Mesendoderm (in vitro differentiated cells): ENCODE results near the gene SPTBN1. TPM values are rescaled to one million over a fixed set of nuclear protein-coding genes. Genes with fewer than 3 reads are reported as not detected.

Experiments
- DNase-seq: peaks from one replicate; pipeline ENCODE4 v3.0.0; 2013
- H2AK5ac ChIP-seq: 2 replicates; pipeline ENCODE4 v1.6.1; 2013; ENCODE audit warnings: low read length, inconsistent platforms
- H2BK120ac ChIP-seq: 2 replicates; pipeline ENCODE4 v1.6.1; 2013; ENCODE audit warnings: low read depth, mild to moderate bottlenecking, low read length, moderate library complexity, mixed read lengths
- H2BK15ac ChIP-seq: replicated peaks from 2 replicates; pipeline ENCODE4 v1.6.1; 2013; ENCODE audit warnings: low read depth, mild to moderate bottlenecking, moderate library complexity
- H2BK5ac ChIP-seq: 2 replicates; pipeline ENCODE4 v1.6.1; 2013; ENCODE audit warnings: low read length, inconsistent platforms
- H3K18ac ChIP-seq: 2 replicates; pipeline ENCODE4 v1.6.1; 2013; ENCODE audit warnings: mild to moderate bottlenecking, low read length, mixed read lengths
- H3K23ac ChIP-seq: one replicate; pipeline ENCODE4 v1.6.1; 2013; ENCODE audit warnings: low read length
- H3K27ac ChIP-seq: 2 replicates; pipeline ENCODE4 v1.5.1; 2013; ENCODE audit warnings: low read depth, mild to moderate bottlenecking, inconsistent platforms, low read length, moderate library complexity
- H3K27me3 ChIP-seq: 2 replicates; pipeline ENCODE4 v1.6.1; 2013; ENCODE audit warnings: low read length, control low read depth, mild to moderate bottlenecking, inconsistent platforms; ENCODE audit not compliant: insufficient read depth, poor library complexity
- H3K36me3 ChIP-seq: 2 replicates; pipeline ENCODE4 v1.6.1; 2013; ENCODE audit warnings: low read length, inconsistent platforms; ENCODE audit not compliant: control insufficient read depth, insufficient read depth
- H3K4ac ChIP-seq: one replicate; pipeline ENCODE4 v1.6.1; 2013; ENCODE audit warnings: low read depth, mild to moderate bottlenecking, low read length, moderate library complexity
- H3K4me1 ChIP-seq: 2 replicates; pipeline ENCODE4 v1.6.1; 2013; ENCODE audit warnings: low read depth, low read length, inconsistent platforms; ENCODE audit not compliant: control insufficient read depth
- H3K4me2 ChIP-seq: 2 replicates; pipeline ENCODE4 v1.6.1; 2013; ENCODE audit warnings: low read length
- H3K4me3 ChIP-seq: 2 replicates; pipeline ENCODE4 v1.5.1; 2013; ENCODE audit warnings: mild to moderate bottlenecking, low read length
- H3K56ac ChIP-seq: one replicate; pipeline ENCODE4 v1.6.1; 2013; ENCODE audit warnings: low read length
- H3K79me1 ChIP-seq: 2 replicates; pipeline ENCODE4 v1.6.1; 2013; ENCODE audit warnings: low read length, inconsistent platforms
- H3K79me2 ChIP-seq: 2 replicates; pipeline ENCODE4 v1.6.1; 2013; ENCODE audit warnings: mild to moderate bottlenecking, low read length; ENCODE audit not compliant: control insufficient read depth, insufficient read depth
- H3K9ac ChIP-seq: 2 replicates; pipeline ENCODE4 v1.6.1; 2013; ENCODE audit warnings: low read length, inconsistent platforms
- H4K5ac ChIP-seq: one replicate; pipeline ENCODE4 v1.6.1; 2013; ENCODE audit warnings: low read length
- H4K8ac ChIP-seq: one replicate; pipeline ENCODE4 v1.6.1; 2013; ENCODE audit warnings: low read depth, mild to moderate bottlenecking, control low read depth, low read length, moderate library complexity
- WGBS: extraction: QIAGEN DNeasy Blood & Tissue Kit; methylation state at CpG from one replicate; pipeline ENCODE4 v1.1.7; 2013; ENCODE audit warnings: low lambda C conversion rate, missing lambda C conversion rate; ENCODE audit not compliant: insufficient coverage; ENCODE audit errors: extremely low coverage; 5-methylcytosine and 5-hydroxymethylcytosine counted together
- polyA plus RNA-seq, 2 experiments: library from polyadenylated mRNA; stranded (reverse); fragments of 200-250 nt; gene quantifications; one replicate each; pipeline ENCODE4 v1.2.3, GENCODE V29; 2013

Gene SPTBN1
- polyA plus RNA-seq (2013, experiment 1 of 2), result 66.2 TPM
- 65.5 TPM for polyA plus RNA-seq (2013, experiment 2 of 2)

DNA sequence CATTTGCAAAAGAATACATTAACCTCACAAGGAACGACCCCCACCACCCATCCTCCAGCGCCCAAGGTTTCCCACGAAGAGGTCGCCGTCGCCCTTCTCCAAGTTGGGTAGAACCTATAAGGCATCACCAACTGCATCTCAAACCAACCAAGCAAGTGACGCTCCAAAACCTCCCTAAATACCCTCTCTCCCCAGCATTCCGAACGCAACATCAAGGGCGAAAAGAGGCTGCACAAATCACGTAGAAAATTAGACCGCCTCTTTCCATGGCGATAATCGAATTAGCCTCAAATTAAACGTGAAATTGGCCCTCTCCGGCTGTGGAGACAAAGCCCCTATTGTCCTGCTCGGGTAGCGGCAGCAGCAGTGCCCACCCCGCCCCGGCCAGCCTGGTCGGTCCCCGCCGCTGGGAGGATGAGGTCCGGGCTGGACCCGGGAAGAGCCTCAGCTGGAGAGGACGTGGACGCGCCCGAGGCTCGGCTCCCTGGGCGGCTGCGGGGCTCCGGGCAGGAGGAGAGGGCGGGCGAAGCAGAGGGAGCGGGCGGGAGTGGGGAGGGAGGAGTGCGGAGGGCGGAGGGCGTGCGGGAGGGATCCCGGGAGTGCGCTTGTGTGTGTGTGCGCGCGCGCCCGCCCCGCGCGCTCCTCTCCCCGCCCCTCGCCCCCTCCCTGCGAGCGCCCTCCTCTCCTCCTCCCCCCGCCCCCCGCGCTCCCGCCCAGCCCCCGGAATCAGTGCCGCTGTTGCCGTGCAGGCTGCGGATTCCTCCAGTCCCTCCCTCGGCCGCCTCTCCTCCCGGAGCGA lies at the start of gene SPTBN1:
Gene SPTBN1 (plus strand): TSS at position 765 of the 799 bp plus-strand sequence. CDS start 70,092 bp downstream, outside the sequence.
- Histone ChIP-seq H4K8ac (no peak within 1 kb of the TSS), H4K5ac (no peak within 1 kb of the TSS), H3K9ac (peak within 1 kb of the TSS; percentile 71), H3K27me3 (no peaks in the 10 kb centered on the region), H3K4ac (peak within 1 kb of the TSS; percentile 23), H3K27ac (peak within 1 kb of the TSS; percentile 60), H2BK5ac (no peak within 1 kb of the TSS), H3K79me2 (peaks cover 7% of the 10 kb centered on the region), H3K18ac (peak within 1 kb of the TSS; percentile 95), H2BK120ac (no peak within 1 kb of the TSS), H2AK5ac (no peak within 1 kb of the TSS), H3K4me3 (peak within 1 kb of the TSS; percentile 82), H2BK15ac (peak within 1 kb of the TSS; percentile 77), H3K23ac (peak within 1 kb of the TSS; percentile 16), H3K4me1 (no peaks in the 10 kb centered on the region), H3K79me1 (peaks cover 5% of the 10 kb centered on the region), H3K4me2 (peak within 1 kb of the TSS; percentile 98), H3K56ac (peak within 1 kb of the TSS; percentile 94), H3K36me3 (no peaks in the 10 kb centered on the region)
- WGBS, result no CpG with 5 or more reads among the region's 67 CpGs
- peak; percentile 93 for DNase-seq

DNA sequence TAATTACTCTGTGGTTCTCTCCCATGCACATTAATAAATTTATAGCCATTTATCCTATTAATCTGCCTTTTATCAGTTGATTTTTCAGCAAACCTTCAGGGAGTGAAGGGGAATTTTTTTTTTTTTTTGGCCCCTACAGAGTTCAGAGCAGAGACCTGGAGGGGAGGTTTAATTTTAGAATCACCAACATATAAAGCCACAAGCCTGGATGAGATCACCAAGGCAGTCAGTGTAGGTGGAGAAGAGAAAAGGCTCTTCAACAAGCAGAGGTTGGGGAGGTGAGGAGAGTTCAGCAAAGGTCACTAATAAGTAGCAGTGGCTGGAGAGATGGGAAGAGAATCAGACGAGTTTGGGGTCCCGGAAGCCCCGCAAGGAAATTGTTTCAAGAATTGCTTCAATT lies 48.4 kb upstream of the SPTBN1 start:
- no peak overlapping the region for H4K8ac ChIP-seq
- no peak for DNase-seq
- H2AK5ac ChIP-seq, result no peak overlapping the region
- no peak overlapping the region for H2BK15ac ChIP-seq
- no peak overlapping the region for H4K5ac ChIP-seq
- H2BK120ac ChIP-seq, result no peak overlapping the region
- H3K23ac ChIP-seq, result no peak overlapping the region
- H3K36me3 ChIP-seq, result no peaks in the 10 kb centered on the region
- H2BK5ac ChIP-seq, result no peak overlapping the region
- peaks cover 4% of the 10 kb centered on the region for H3K4me1 ChIP-seq
- H3K9ac ChIP-seq, result no peak overlapping the region
- no peak overlapping the region for H3K4ac ChIP-seq
- no peaks in the 10 kb centered on the region for H3K27me3 ChIP-seq
- H3K4me2 ChIP-seq, result no peak overlapping the region
- H3K27ac ChIP-seq, result no peak overlapping the region
- H3K4me3 ChIP-seq, result no peak overlapping the region
- H3K79me1 ChIP-seq, result no peaks in the 10 kb centered on the region
- H3K79me2 ChIP-seq, result no peaks in the 10 kb centered on the region
- no peak overlapping the region for H3K56ac ChIP-seq
- no peak overlapping the region for H3K18ac ChIP-seq
- whole genome bisulfite sequencing, result no CpG with 5 or more reads among the region's 3 CpGs

GRCh38 chr2:54408288-54408687 lies 47.8 kb upstream of the SPTBN1 start:
- Histone ChIP-seq H3K4me2 (no peak overlapping the region), H3K79me2 (no peaks in the 10 kb centered on the region), H3K27ac (no peak overlapping the region), H3K18ac (no peak overlapping the region), H3K79me1 (no peaks in the 10 kb centered on the region), H3K56ac (no peak overlapping the region), H3K4ac (no peak overlapping the region), H2BK120ac (no peak overlapping the region), H3K36me3 (no peaks in the 10 kb centered on the region), H2BK5ac (no peak overlapping the region), H2BK15ac (no peak overlapping the region), H3K27me3 (no peaks in the 10 kb centered on the region), H4K5ac (no peak overlapping the region), H3K4me3 (no peak overlapping the region), H3K4me1 (peaks cover 3% of the 10 kb centered on the region), H2AK5ac (no peak overlapping the region), H3K23ac (no peak overlapping the region), H4K8ac (no peak overlapping the region), H3K9ac (no peak overlapping the region)
- DNase-seq, result no peak
- WGBS, result no CpG with 5 or more reads among the region's 3 CpGs

DNA sequence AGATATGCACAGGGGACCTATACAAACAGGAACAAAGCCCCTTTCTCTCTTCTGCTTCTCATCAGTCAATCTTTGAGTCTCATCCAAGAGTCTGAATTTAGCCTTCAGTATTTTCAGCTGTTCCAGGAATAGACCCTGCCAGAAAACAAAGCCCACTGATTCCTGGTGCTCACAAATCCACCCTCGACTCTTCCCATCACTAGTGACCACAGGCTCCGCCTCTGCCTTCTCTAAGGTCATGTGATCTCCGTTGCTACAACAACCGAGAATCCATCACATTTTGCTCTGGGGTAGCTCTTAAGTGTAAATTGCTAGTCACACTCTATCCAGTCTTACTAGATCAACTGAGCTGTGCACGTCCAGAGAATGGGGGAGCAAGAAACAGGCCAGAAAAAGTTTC lies 46.4 kb upstream of the SPTBN1 start:
- H3K27ac ChIP-seq, result no peak overlapping the region

DNA sequence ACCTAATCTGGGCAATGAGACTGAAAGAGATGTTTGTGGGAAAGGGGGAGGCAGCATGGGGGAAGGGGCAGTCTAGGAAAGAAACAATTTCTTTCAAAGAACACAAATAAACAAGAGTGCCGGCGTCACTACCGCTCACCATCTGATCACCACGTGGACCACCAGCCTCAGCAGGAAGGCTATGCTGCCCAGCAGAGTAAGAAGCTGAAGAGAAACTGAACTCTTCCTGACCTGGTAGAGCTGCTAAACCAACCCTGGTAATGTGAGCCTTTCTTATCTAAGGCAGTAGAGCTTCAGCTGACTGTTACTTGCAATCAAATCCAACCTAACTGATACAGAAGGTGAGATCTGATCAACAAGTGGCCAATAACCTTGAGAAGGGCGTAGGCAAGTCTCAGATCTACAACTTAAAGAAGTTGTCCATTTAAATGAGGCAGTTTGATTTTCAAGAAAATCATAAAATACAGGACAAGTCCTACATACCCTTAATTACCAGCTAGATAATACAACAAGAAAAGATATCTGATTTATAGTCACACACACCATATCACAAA lies 44.2 kb upstream of the SPTBN1 start:
- H3K36me3 ChIP-seq, result no peaks in the 10 kb centered on the region
- H3K23ac ChIP-seq, result no peak overlapping the region
- no peak overlapping the region for H2BK120ac ChIP-seq
- no peak overlapping the region for H3K9ac ChIP-seq
- no peak overlapping the region for H3K27ac ChIP-seq
- H3K4me3 ChIP-seq, result no peak overlapping the region
- H2BK15ac ChIP-seq, result no peak overlapping the region
- no peak overlapping the region for H3K56ac ChIP-seq
- H3K4ac ChIP-seq, result no peak overlapping the region
- H3K79me1 ChIP-seq, result no peaks in the 10 kb centered on the region
- no peak overlapping the region for H3K18ac ChIP-seq
- H4K5ac ChIP-seq, result no peak overlapping the region
- H3K4me1 ChIP-seq, result peaks cover 2% of the 10 kb centered on the region
- H3K4me2 ChIP-seq, result no peak overlapping the region
- no peaks in the 10 kb centered on the region for H3K79me2 ChIP-seq
- no CpG with 5 or more reads among the region's 5 CpGs for whole genome bisulfite sequencing
- no peak overlapping the region for H2AK5ac ChIP-seq
- no peaks in the 10 kb centered on the region for H3K27me3 ChIP-seq
- H4K8ac ChIP-seq, result no peak overlapping the region
- H2BK5ac ChIP-seq, result no peak overlapping the region
- DNase-seq, result peak; percentile 51

More for the DNA sequence above, 46.4 kb upstream of the SPTBN1 start:
- H3K23ac ChIP-seq, result no peak overlapping the region
- no peak overlapping the region for H4K5ac ChIP-seq
- no peak overlapping the region for H3K18ac ChIP-seq
- no CpG with 5 or more reads among the region's 5 CpGs for WGBS
- H3K79me1 ChIP-seq, result no peaks in the 10 kb centered on the region
- H3K4me3 ChIP-seq, result no peak overlapping the region
- no peaks in the 10 kb centered on the region for H3K27me3 ChIP-seq
- H3K9ac ChIP-seq, result no peak overlapping the region
- H3K79me2 ChIP-seq, result no peaks in the 10 kb centered on the region
- H2BK120ac ChIP-seq, result no peak overlapping the region
- no peak overlapping the region for H2BK15ac ChIP-seq
- no peak overlapping the region for H3K4me2 ChIP-seq
- peaks cover 2% of the 10 kb centered on the region for H3K4me1 ChIP-seq
- no peak overlapping the region for H3K4ac ChIP-seq
- DNase-seq, result peak; percentile 55
- no peaks in the 10 kb centered on the region for H3K36me3 ChIP-seq
- no peak overlapping the region for H3K56ac ChIP-seq
- H2AK5ac ChIP-seq, result no peak overlapping the region
- H2BK5ac ChIP-seq, result no peak overlapping the region
- H4K8ac ChIP-seq, result no peak overlapping the region
